Prostate gland (tissue), 2 donors: ENCODE data around the gene LDLRAD4.

Experiments
- CTCF ChIP-seq, 4 experiments: fragments of 200-600 bp in 2 of 4; fragments of 450-650 bp in 2 of 4; sonication (generic) in 2 of 4; IDR thresholded peaks; 1 replicate in 3 of 4; 2 replicates in 1 of 4; pipeline ENCODE4 v1.5.1; 2016 to 2019; ENCODE audit warnings: antibody characterized with exemption in 4 of 4, mild to moderate bottlenecking in 2 of 4, moderate library complexity in 2 of 4
- POLR2A ChIP-seq: fragments of 450-650 bp; IDR thresholded peaks from one replicate; pipeline ENCODE4 v1.6.1; 2016; ENCODE audit warnings: antibody characterized with exemption, mild to moderate bottlenecking
- POLR2AphosphoS5 ChIP-seq: sonication (generic); formaldehyde crosslinking; IDR thresholded peaks from one replicate; pipeline ENCODE4 v1.6.1; 2017; ENCODE audit warnings: antibody characterized with exemption

GRCh38 chr18:13191779-13192178 is 26.8 kb upstream of the LDLRAD4 start:
- TF ChIP-seq CTCF (IDR thresholded peaks at IDR 0.05) = no peak
- no peak for TF ChIP-seq POLR2A
- TF ChIP-seq POLR2AphosphoS5 = no peak
